ENCODE data around the gene DACH1.

DNA sequence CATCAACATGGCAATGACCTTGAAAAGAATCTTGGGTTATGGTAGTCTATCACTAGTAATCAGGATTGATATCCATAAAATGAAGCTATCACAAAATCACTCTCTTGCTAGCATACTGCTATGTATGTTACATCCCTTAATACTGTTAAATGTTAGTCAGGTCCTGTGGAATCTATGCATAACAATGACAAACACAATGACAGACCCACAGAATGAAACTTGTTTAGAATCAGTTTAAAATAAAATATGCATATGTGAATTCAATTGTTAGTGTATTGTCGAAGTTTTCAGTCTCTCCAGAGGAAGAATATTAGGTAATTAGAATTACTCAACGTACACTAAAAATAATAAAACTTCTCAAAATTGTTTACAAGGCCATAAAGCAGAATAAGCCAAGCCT lies 137.6 kb downstream of the DACH1 start:
- no peak for TF ChIP-seq EZH2 (IDR thresholded peaks at IDR 0.05)
- no peak for TF ChIP-seq POLR2AphosphoS5 (IDR thresholded peaks at IDR 0.05; ENCODE audit: low read depth, low read length)
- TF ChIP-seq, protein P1, sequence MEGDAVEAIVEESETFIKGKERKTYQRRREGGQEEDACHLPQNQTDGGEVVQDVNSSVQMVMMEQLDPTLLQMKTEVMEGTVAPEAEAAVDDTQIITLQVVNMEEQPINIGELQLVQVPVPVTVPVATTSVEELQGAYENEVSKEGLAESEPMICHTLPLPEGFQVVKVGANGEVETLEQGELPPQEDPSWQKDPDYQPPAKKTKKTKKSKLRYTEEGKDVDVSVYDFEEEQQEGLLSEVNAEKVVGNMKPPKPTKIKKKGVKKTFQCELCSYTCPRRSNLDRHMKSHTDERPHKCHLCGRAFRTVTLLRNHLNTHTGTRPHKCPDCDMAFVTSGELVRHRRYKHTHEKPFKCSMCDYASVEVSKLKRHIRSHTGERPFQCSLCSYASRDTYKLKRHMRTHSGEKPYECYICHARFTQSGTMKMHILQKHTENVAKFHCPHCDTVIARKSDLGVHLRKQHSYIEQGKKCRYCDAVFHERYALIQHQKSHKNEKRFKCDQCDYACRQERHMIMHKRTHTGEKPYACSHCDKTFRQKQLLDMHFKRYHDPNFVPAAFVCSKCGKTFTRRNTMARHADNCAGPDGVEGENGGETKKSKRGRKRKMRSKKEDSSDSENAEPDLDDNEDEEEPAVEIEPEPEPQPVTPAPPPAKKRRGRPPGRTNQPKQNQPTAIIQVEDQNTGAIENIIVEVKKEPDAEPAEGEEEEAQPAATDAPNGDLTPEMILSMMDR (IDR thresholded peaks at IDR 0.05 in 2 of 3, conservative IDR thresholded peaks at IDR 0.05 in 1 of 3; ENCODE audit: borderline replicate concordance in 1 of 3, insufficient read depth in 1 of 3, low read depth in 2 of 3, low read length in 2 of 3): no peak
- no peak for TF ChIP-seq SRF (IDR thresholded peaks at IDR 0.05; ENCODE audit: low read depth)
- TF ChIP-seq EZH2phosphoT487 (IDR thresholded peaks at IDR 0.05; ENCODE audit: borderline replicate concordance): no peak
- TF ChIP-seq, protein P2, sequence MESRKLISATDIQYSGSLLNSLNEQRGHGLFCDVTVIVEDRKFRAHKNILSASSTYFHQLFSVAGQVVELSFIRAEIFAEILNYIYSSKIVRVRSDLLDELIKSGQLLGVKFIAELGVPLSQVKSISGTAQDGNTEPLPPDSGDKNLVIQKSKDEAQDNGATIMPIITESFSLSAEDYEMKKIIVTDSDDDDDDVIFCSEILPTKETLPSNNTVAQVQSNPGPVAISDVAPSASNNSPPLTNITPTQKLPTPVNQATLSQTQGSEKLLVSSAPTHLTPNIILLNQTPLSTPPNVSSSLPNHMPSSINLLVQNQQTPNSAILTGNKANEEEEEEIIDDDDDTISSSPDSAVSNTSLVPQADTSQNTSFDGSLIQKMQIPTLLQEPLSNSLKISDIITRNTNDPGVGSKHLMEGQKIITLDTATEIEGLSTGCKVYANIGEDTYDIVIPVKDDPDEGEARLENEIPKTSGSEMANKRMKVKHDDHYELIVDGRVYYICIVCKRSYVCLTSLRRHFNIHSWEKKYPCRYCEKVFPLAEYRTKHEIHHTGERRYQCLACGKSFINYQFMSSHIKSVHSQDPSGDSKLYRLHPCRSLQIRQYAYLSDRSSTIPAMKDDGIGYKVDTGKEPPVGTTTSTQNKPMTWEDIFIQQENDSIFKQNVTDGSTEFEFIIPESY (IDR thresholded peaks at IDR 0.05; ENCODE audit: extremely low read depth, insufficient replicate concordance, low read length): no peak
- no peak for TF ChIP-seq YY1 (IDR thresholded peaks at IDR 0.05; ENCODE audit: extremely low read depth, insufficient replicate concordance, low read depth, low read length)
- TF ChIP-seq, protein P3, sequence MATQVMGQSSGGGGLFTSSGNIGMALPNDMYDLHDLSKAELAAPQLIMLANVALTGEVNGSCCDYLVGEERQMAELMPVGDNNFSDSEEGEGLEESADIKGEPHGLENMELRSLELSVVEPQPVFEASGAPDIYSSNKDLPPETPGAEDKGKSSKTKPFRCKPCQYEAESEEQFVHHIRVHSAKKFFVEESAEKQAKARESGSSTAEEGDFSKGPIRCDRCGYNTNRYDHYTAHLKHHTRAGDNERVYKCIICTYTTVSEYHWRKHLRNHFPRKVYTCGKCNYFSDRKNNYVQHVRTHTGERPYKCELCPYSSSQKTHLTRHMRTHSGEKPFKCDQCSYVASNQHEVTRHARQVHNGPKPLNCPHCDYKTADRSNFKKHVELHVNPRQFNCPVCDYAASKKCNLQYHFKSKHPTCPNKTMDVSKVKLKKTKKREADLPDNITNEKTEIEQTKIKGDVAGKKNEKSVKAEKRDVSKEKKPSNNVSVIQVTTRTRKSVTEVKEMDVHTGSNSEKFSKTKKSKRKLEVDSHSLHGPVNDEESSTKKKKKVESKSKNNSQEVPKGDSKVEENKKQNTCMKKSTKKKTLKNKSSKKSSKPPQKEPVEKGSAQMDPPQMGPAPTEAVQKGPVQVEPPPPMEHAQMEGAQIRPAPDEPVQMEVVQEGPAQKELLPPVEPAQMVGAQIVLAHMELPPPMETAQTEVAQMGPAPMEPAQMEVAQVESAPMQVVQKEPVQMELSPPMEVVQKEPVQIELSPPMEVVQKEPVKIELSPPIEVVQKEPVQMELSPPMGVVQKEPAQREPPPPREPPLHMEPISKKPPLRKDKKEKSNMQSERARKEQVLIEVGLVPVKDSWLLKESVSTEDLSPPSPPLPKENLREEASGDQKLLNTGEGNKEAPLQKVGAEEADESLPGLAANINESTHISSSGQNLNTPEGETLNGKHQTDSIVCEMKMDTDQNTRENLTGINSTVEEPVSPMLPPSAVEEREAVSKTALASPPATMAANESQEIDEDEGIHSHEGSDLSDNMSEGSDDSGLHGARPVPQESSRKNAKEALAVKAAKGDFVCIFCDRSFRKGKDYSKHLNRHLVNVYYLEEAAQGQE (IDR thresholded peaks at IDR 0.05; ENCODE audit: low read depth): no peak
- no peak for TF ChIP-seq SIN3A (IDR thresholded peaks at IDR 0.05; ENCODE audit: low read depth)
- no peak for TF ChIP-seq ZNF274 (IDR thresholded peaks at IDR 0.05; ENCODE audit: low read depth, low read length)
- no peak for TF ChIP-seq CEBPB (IDR thresholded peaks at IDR 0.05; ENCODE audit: low read depth)
- no peak for TF ChIP-seq TCF7L2 (IDR thresholded peaks at IDR 0.05; ENCODE audit: borderline replicate concordance, extremely low read depth, insufficient read depth, insufficient read length)
- no peak for TF ChIP-seq POLR2A (IDR thresholded peaks at IDR 0.05; ENCODE audit: borderline replicate concordance, extremely low read depth, insufficient read depth, insufficient read length)
- no peak for TF ChIP-seq ZFX (IDR thresholded peaks at IDR 0.05)

Data from HCT116 (cell line).